HL-60 (cell line): ENCODE results near the gene PTCRA.

Experiments
- DNase-seq, 2 experiments: peaks; one replicate each; pipeline ENCODE4 v3.0.0-alpha.2; 2010 to 2020; ENCODE audit warnings: low read depth in 1 of 2, low spot score in 1 of 2
- H3K27ac ChIP-seq: fragments of 250-450 bp; sonication (Bioruptor Pico); replicated peaks from 2 replicates; pipeline ENCODE4 v1.5.1; 2020; ENCODE audit warnings: mild to moderate bottlenecking, moderate library complexity
- H3K27me3 ChIP-seq: fragments of 250-450 bp; sonication (Bioruptor Pico); 2 replicates; pipeline ENCODE4 v1.5.1; 2021; ENCODE audit warnings: mild to moderate bottlenecking, moderate library complexity; ENCODE audit not compliant: insufficient read depth, poor library complexity, severe bottlenecking
- H3K4me3 ChIP-seq: replicated peaks from 2 replicates; pipeline ENCODE4 v1.5.1; 2011; ENCODE audit warnings: mild to moderate bottlenecking, control low read depth, low read length; ENCODE audit not compliant: insufficient read depth
- CTCF ChIP-seq: IDR thresholded peaks from one replicate; pipeline ENCODE4 v1.5.1; 2011; ENCODE audit warnings: low read length, control low read depth, inconsistent platforms; ENCODE audit not compliant: insufficient read depth
- GABPA ChIP-seq: IDR thresholded peaks from 2 replicates; pipeline ENCODE4 v1.6.1; 2012; ENCODE audit warnings: low read depth
- POLR2AphosphoS5 ChIP-seq: IDR thresholded peaks from 2 replicates; pipeline ENCODE4 v1.6.1; 2012; ENCODE audit warnings: low read depth
- REST ChIP-seq: IDR thresholded peaks from 2 replicates; pipeline ENCODE4 v1.6.1; 2012; ENCODE audit warnings: low read depth; ENCODE audit not compliant: insufficient replicate concordance
- SPI1 ChIP-seq: IDR thresholded peaks from 2 replicates; pipeline ENCODE4 v1.6.1; 2012; ENCODE audit warnings: low read depth, mild to moderate bottlenecking, borderline replicate concordance

PTCRA gene

GRCh38 chr6:42914546-42914945, 1.3 kb upstream of the PTCRA start:
- TF ChIP-seq REST (no peak), SPI1 (no peak), GABPA (no peak), POLR2AphosphoS5 (no peak), CTCF (no peak)
- no peak overlapping the region for H3K27ac ChIP-seq

GRCh38 chr6:42916288-42916687, 435 bp downstream of the PTCRA start:
- Histone ChIP-seq H3K27ac (no peak overlapping the region), H3K27me3 (no peaks in the 10 kb centered on the region), H3K4me3 (no peak overlapping the region)
- DNase-seq, result no peak
- TF ChIP-seq CTCF, result no peak
- no peak for TF ChIP-seq REST
- no peak for TF ChIP-seq POLR2AphosphoS5
- no peak for TF ChIP-seq SPI1
- no peak for TF ChIP-seq GABPA

More at GRCh38 chr6:42914546-42914945, 1.3 kb upstream of the PTCRA start:
- Histone ChIP-seq H3K27me3 (no peaks in the 10 kb centered on the region), H3K4me3 (no peak overlapping the region)
- no peak for DNase-seq

- no peak overlapping the region for H3K4me3 ChIP-seq
- no peak for DNase-seq
- no peaks in the 10 kb centered on the region for H3K27me3 ChIP-seq
- TF ChIP-seq SPI1, result no peak
- TF ChIP-seq GABPA, result no peak
- TF ChIP-seq POLR2AphosphoS5, result no peak
- TF ChIP-seq REST, result no peak
- no peak for TF ChIP-seq CTCF
- H3K27ac ChIP-seq, result no peak overlapping the region
Observed at GRCh38 chr6:42921801-42922200, 5.9 kb downstream of the PTCRA start.
